HepG2 (cell line): ENCODE data around the gene BACH2. TPM values are rescaled to one million over a fixed set of nuclear protein-coding genes. Genes with fewer than 3 reads are reported as not detected.

Experiments
- BRD4 ChIP-seq: sonication (generic); formaldehyde crosslinking; IDR thresholded peaks from 2 replicates; pipeline ENCODE4 v1.4.0; 2020; ENCODE audit warnings: missing genetic modification reagents
- PBX2 ChIP-seq: IDR thresholded peaks from 2 replicates; pipeline ENCODE4 v1.6.1; 2016; ENCODE audit warnings: control low read depth
- TEAD3 ChIP-seq: optimal IDR thresholded peaks from 2 replicates; pipeline ENCODE3; 2016; ENCODE audit warnings: borderline replicate concordance
- ZBTB39 ChIP-seq: sonication (generic); formaldehyde crosslinking; IDR thresholded peaks from 2 replicates; pipeline ENCODE4 v1.5.0; 2020; ENCODE audit warnings: missing genetic modification reagents
- ZNF335 ChIP-seq: sonication (generic); formaldehyde crosslinking; IDR thresholded peaks from 2 replicates; pipeline ENCODE4 v1.4.0; 2020; ENCODE audit warnings: missing genetic modification reagents
- ZNF609 ChIP-seq: sonication (generic); formaldehyde crosslinking; IDR thresholded peaks from 2 replicates; pipeline ENCODE4 v1.4.0; 2020; ENCODE audit warnings: mild to moderate bottlenecking, missing genetic modification reagents, borderline replicate concordance
- ZNF816 ChIP-seq: sonication (generic); formaldehyde crosslinking; IDR thresholded peaks from 2 replicates; pipeline ENCODE4 v1.8.0; 2022; ENCODE audit warnings: missing genetic modification reagents, mild to moderate bottlenecking, borderline replicate concordance
- polyA plus RNA-seq, 8 experiments: library from polyadenylated mRNA; depleted of rRNA in 3 of 8; stranded (reverse) in 7 of 8; unstranded in 1 of 8; fragments of >200 nt; fragmentation: Illumina TruSeq in 4 of 8; extraction: Trizol in 4 of 8; gene quantifications; 2 replicates each; pipeline versions ENCODE4 v1.2.1 to v1.2.3, GENCODE V29; 2011 to 2016; ENCODE audit warnings: low read depth in 4 of 8, missing spikeins in 1 of 8, mixed read lengths in 1 of 8; ENCODE audit not compliant: insufficient read depth in 1 of 8
- total RNA-seq, 5 experiments: library from RNA; depleted of rRNA; stranded (reverse); fragments of >200 nt; fragmentation: Illumina TruSeq; extraction: Trizol; gene quantifications; 2 replicates each; pipeline ENCODE4 v1.2.3, GENCODE V29; 2016; ENCODE audit warnings: low read depth in 1 of 5
- TF ChIP-seq, protein P1 (sequence below): IDR thresholded peaks from 2 replicates; pipeline ENCODE4 v1.6.1; 2016

The BACH2 gene
- total and polyA plus RNA-seq, 2 of the 13 experiments (the other 11 are each of a cell fraction or from before 2014, with no cell fraction given), result 0.01 TPM; not detected in 1

DNA sequence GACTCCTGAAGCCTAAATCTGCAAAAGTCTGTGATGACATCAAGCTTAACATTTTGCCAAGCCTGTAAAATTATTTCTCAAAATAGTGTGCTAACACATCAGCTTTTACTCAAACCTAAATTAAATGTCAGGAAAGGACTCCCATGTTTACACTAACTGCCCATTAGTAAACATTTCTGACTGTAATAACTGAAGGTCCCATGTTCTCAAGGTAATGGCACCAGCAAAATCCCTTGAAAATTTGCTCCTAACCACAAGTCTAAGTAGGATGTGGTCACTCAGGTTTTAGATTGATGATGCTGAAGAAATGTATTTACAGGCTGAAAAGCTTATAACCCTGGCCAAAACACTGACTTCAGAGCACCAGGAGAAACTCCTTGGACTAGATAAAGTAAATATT is 33.0 kb downstream of the BACH2 start (continued):
- TF ChIP-seq ZBTB39 (CRISPR knock-in tag) (no peak), ZNF816 (CRISPR knock-in tag) (no peak), TEAD3 (CRISPR knock-in tag) (no peak), PBX2 (no peak), BRD4 (no peak), ZNF609 (CRISPR knock-in tag) (no peak), ZNF335 (CRISPR knock-in tag) (no peak)
- TF ChIP-seq, protein P1, sequence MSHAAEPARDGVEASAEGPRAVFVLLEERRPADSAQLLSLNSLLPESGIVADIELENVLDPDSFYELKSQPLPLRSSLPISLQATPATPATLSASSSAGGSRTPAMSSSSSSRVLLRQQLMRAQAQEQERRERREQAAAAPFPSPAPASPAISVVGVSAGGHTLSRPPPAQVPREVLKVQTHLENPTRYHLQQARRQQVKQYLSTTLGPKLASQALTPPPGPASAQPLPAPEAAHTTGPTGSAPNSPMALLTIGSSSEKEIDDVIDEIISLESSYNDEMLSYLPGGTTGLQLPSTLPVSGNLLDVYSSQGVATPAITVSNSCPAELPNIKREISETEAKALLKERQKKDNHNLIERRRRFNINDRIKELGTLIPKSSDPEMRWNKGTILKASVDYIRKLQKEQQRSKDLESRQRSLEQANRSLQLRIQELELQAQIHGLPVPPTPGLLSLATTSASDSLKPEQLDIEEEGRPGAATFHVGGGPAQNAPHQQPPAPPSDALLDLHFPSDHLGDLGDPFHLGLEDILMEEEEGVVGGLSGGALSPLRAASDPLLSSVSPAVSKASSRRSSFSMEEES, result no peak
